Measurements from ENCODE around the gene ADARB2. TPM values are rescaled to one million over a fixed set of nuclear protein-coding genes. Genes with fewer than 3 reads are reported as not detected.
"Not testable (repeated sequence)": the region's sequence is repeated elsewhere in the genome, so short reads cannot be mapped to it uniquely, and the experiment has no call there.

ADARB2 gene
- polyA plus RNA-seq, 3 donors = not detected

DNA sequence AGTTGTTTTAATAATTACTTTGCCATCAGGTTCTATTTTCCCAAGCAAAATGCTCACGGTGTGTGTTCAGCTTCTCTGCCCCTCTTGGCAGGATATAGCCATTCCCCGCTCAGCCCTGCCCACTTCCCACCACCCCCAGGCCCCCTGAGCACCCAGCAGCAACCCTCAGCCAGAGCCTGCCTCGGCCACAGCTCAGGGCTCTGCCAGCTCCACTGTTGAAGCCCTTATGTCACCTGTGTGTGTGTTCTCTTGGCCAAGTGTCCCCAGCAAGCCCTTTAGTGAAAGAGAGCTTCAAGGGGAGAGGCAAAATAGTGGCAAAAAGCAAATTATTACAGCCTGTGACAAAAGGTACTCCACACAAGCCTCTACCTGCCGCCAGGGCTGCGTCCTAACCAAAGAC lies 275.3 kb downstream of the ADARB2 start:
- H3K27ac Mint-ChIP-seq = no peak overlapping the region
- H3K4me2 ChIP-seq (replicated peaks; ENCODE audit: extremely low read depth, low read length, poor library complexity, severe bottlenecking) = no peak overlapping the region
- 90% methylated on average over 2 of the region's 5 CpGs for WGBS (ENCODE audit: insufficient coverage)

DNA sequence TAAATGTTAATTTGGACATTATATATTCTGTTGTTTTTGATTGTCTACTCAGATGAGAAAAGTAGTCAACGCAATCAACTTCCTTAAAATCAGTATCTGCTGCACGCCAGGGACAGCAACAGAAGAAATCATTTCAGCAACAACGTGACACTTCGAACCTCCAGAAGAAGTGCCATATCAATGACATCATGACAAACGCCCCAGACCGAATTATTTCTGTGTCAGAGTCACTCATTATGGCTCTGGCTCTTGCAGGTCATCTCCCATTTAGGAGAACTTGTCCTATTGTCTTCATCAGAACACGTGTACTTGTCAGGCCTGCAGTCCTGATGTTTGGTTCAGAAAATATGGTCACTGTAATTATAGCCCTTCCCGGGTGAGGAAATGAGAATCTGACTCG lies 276.3 kb downstream of the ADARB2 start:
- H3K36me3 ChIP-seq (replicated peaks in 1 of 2; ENCODE audit: control insufficient read depth in 1 of 2, insufficient read depth in 2 of 2, low read length in 2 of 2) = no peaks in the 10 kb centered on the region
- H3K27me3 ChIP-seq (ENCODE audit: control insufficient read depth in 2 of 2, insufficient read depth in 2 of 2, low read length in 2 of 2) = no peaks in the 10 kb centered on the region
- H3K4me3 ChIP-seq (replicated peaks in 1 of 3; ENCODE audit: low read depth in 2 of 3, low read length in 3 of 3) = no peak overlapping the region
- no peak overlapping the region for H3K4me2 ChIP-seq (replicated peaks; ENCODE audit: extremely low read depth, low read length, poor library complexity, severe bottlenecking)
- no peak overlapping the region for H2AFZ ChIP-seq (ENCODE audit: insufficient read depth, low read depth, low read length, poor library complexity, severe bottlenecking)
- Mint-ChIP-seq H3K27me3 (ENCODE audit: low read depth in 3 of 3) (peaks cover 0 to 3% (median 1%) of the 10 kb centered on the region in 3 donors), H3K27ac (no peak overlapping the region), H3K4me1 (no peaks in the 10 kb centered on the region), H3K36me3 (no peaks in the 10 kb centered on the region), H3K9me3 (peaks cover 0 to 8% (median 2%) of the 10 kb centered on the region in 7 donors), H3K4me3 (no peak overlapping the region)
- intact Hi-C loops (cut with micrococcal nuclease) = no loop called here
- no peaks in the 10 kb centered on the region for H3K4me1 ChIP-seq (ENCODE audit: control insufficient read depth in 1 of 2, insufficient read depth in 2 of 2, low read length in 2 of 2)
- H3K79me2 ChIP-seq (ENCODE audit: insufficient read depth, low read length) = no peaks in the 10 kb centered on the region
- H3K27ac ChIP-seq (ENCODE audit: low read depth in 1 of 2, low read length in 2 of 2) = no peak overlapping the region
- TF ChIP-seq, protein P1, sequence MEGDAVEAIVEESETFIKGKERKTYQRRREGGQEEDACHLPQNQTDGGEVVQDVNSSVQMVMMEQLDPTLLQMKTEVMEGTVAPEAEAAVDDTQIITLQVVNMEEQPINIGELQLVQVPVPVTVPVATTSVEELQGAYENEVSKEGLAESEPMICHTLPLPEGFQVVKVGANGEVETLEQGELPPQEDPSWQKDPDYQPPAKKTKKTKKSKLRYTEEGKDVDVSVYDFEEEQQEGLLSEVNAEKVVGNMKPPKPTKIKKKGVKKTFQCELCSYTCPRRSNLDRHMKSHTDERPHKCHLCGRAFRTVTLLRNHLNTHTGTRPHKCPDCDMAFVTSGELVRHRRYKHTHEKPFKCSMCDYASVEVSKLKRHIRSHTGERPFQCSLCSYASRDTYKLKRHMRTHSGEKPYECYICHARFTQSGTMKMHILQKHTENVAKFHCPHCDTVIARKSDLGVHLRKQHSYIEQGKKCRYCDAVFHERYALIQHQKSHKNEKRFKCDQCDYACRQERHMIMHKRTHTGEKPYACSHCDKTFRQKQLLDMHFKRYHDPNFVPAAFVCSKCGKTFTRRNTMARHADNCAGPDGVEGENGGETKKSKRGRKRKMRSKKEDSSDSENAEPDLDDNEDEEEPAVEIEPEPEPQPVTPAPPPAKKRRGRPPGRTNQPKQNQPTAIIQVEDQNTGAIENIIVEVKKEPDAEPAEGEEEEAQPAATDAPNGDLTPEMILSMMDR (IDR thresholded peaks at IDR 0.05) = no peak
- 63% methylated on average over 6 of the region's 9 CpGs for WGBS (ENCODE audit: insufficient coverage)
- no peak for DNase-seq
- no peaks in the 10 kb centered on the region for H4K20me1 ChIP-seq (ENCODE audit: insufficient read depth, low read length)
- no peak overlapping the region for H3K9ac ChIP-seq (ENCODE audit: insufficient read depth, low read length, poor library complexity, severe bottlenecking)
- peaks cover 0 to 3% of the 10 kb centered on the region in 2 donors for H3K9me3 ChIP-seq (replicated peaks in 1 of 2; ENCODE audit: control insufficient read depth in 1 of 2, insufficient read depth in 1 of 2, low read length in 2 of 2)

More for the DNA sequence above, 275.3 kb downstream of the ADARB2 start:
- no peaks in the 10 kb centered on the region for H4K20me1 ChIP-seq (ENCODE audit: insufficient read depth, low read length)
- Mint-ChIP-seq H3K9me3 (peaks cover 0 to 8% (median 2%) of the 10 kb centered on the region in 7 donors), H3K4me3 (no peak overlapping the region), H3K4me1 (no peaks in the 10 kb centered on the region), H3K27me3 (ENCODE audit: low read depth in 3 of 3) (peaks cover 0 to 3% (median 1%) of the 10 kb centered on the region in 3 donors), H3K36me3 (no peaks in the 10 kb centered on the region)
- no peak overlapping the region for H2AFZ ChIP-seq (ENCODE audit: insufficient read depth, low read depth, low read length, poor library complexity, severe bottlenecking)
- no peak for DNase-seq
- H3K4me3 ChIP-seq (replicated peaks in 1 of 3; ENCODE audit: low read depth in 2 of 3, low read length in 3 of 3) = no peak overlapping the region
- TF ChIP-seq, protein P1 (IDR thresholded peaks at IDR 0.05) = no peak
- no peaks in the 10 kb centered on the region for H3K36me3 ChIP-seq (replicated peaks in 1 of 2; ENCODE audit: control insufficient read depth in 1 of 2, insufficient read depth in 2 of 2, low read length in 2 of 2)
- peaks cover 0 to 3% of the 10 kb centered on the region in 2 donors for H3K9me3 ChIP-seq (replicated peaks in 1 of 2; ENCODE audit: control insufficient read depth in 1 of 2, insufficient read depth in 1 of 2, low read length in 2 of 2)
- H3K79me2 ChIP-seq (ENCODE audit: insufficient read depth, low read length) = no peaks in the 10 kb centered on the region
- intact Hi-C loops (cut with micrococcal nuclease) = no loop called here
- no peaks in the 10 kb centered on the region for H3K4me1 ChIP-seq (ENCODE audit: control insufficient read depth in 1 of 2, insufficient read depth in 2 of 2, low read length in 2 of 2)
- no peaks in the 10 kb centered on the region for H3K27me3 ChIP-seq (ENCODE audit: control insufficient read depth in 2 of 2, insufficient read depth in 2 of 2, low read length in 2 of 2)
- H3K9ac ChIP-seq (ENCODE audit: insufficient read depth, low read length, poor library complexity, severe bottlenecking) = no peak overlapping the region
- no peak overlapping the region for H3K27ac ChIP-seq (ENCODE audit: low read depth in 1 of 2, low read length in 2 of 2)

DNA sequence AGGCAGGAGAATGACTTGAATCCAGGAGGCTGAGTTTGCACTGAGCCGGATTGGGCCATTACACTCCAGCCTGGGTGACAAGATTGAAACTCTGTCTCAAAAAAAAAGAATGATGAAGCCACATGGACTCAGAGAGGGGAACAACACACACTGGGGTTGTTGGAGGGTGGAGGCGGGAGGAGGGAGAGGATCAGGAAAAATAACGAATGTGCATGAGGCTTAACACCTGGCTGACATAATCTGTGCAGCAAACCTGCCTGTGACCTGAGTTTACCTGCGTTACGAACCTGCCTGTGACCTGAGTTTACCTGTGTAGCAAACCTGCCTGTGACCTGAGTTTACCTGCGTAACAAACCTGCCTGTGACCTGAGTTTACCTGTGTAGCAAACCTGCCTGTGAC lies 277.7 kb downstream of the ADARB2 start:
- H3K79me2 ChIP-seq (ENCODE audit: insufficient read depth, low read length); H3K4me1 Mint-ChIP-seq; H3K4me2 ChIP-seq (replicated peaks; ENCODE audit: extremely low read depth, low read length, poor library complexity, severe bottlenecking); H3K36me3 ChIP-seq (replicated peaks in 1 of 2; ENCODE audit: control insufficient read depth in 1 of 2, insufficient read depth in 2 of 2, low read length in 2 of 2); DNase-seq; H3K27ac ChIP-seq (ENCODE audit: low read depth in 1 of 2, low read length in 2 of 2); intact Hi-C loops (cut with micrococcal nuclease); H2AFZ ChIP-seq (ENCODE audit: insufficient read depth, low read depth, low read length, poor library complexity, severe bottlenecking); H3K36me3 Mint-ChIP-seq; H3K27me3 Mint-ChIP-seq (ENCODE audit: low read depth in 3 of 3); H3K27me3 ChIP-seq (ENCODE audit: control insufficient read depth in 2 of 2, insufficient read depth in 2 of 2, low read length in 2 of 2); H3K4me3 Mint-ChIP-seq; H3K9me3 Mint-ChIP-seq; H3K4me1 ChIP-seq (ENCODE audit: control insufficient read depth in 1 of 2, insufficient read depth in 2 of 2, low read length in 2 of 2); H3K9me3 ChIP-seq (replicated peaks in 1 of 2; ENCODE audit: control insufficient read depth in 1 of 2, insufficient read depth in 1 of 2, low read length in 2 of 2); H3K9ac ChIP-seq (ENCODE audit: insufficient read depth, low read length, poor library complexity, severe bottlenecking); H4K20me1 ChIP-seq (ENCODE audit: insufficient read depth, low read length); H3K4me3 ChIP-seq (replicated peaks in 1 of 3; ENCODE audit: low read depth in 2 of 3, low read length in 3 of 3): not testable (repeated sequence)
- peak overlapping the region in 1 of 7 donors; percentile 33 for H3K27ac Mint-ChIP-seq
- WGBS (ENCODE audit: insufficient coverage) = 88% methylated on average over 5 of the region's 6 CpGs
